GM18526 (cell line): ENCODE measurements around the gene AGPS.

ENCODE experiments used
- POLR2A ChIP-seq: IDR thresholded peaks from 3 replicates; pipeline ENCODE4 v1.6.1; 2011; ENCODE audit not compliant: insufficient read length; ENCODE audit errors: extremely low read depth

Gene AGPS

GRCh38 chr2:177552422-177553175 lies 160.0 kb downstream of the AGPS start:
- peak; percentile 36 for TF ChIP-seq POLR2A

DNA sequence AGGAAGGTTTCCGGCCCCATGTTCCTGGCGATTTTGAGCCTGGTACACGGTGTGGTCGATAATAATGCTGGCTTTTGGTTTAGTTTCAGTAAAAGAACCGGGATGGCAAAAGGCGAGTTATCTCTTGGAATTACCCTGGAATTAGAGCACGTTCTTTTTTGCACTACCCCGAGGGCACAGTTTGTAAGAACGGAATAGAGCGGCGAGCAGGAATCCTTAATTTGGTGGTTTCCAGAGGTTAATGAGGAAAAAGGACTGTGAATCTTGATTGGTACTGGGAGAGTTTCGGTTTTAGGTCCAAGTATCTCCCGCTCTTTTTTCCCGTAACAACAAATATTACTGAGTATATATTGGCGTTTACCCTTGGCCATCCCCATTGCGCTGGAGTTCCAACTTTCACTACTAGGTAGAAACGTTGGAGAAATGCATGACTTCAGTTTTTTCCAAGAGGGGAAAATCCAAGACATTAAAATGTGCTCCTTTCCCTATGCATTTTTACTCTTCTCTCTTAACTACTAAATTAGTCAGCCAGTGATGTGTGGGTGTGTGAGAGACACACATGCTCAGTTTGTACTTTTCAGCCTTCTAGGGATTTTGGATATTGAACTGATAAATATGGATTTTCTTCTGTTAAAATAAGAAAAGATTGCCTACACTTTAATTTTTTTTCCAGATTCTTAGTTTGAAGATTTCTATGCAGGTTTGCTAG lies 160.8 kb downstream of the AGPS start:
- no peak for TF ChIP-seq POLR2A

DNA sequence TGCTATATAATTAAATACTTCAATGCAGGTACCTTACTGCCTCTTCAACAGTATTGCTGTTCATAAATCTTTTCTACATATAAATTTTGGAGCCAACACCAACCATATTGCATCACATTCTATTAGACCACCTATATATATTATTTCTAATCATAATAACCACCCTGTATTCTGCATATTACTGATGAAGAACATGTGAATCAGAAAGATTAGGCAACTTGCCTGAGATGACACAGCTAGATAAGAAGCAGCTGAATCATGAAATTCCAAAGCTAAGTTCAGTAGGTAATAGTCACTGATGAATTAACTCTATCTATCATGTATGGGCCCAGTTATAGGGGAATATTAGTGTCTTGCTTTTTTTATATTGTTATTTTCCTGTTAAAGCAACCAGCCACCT lies 161.8 kb downstream of the AGPS start:
- no peak for TF ChIP-seq POLR2A

- no peak for TF ChIP-seq POLR2A
Measured at GRCh38 chr2:177556153-177556552, 163.6 kb downstream of the AGPS start.

DNA sequence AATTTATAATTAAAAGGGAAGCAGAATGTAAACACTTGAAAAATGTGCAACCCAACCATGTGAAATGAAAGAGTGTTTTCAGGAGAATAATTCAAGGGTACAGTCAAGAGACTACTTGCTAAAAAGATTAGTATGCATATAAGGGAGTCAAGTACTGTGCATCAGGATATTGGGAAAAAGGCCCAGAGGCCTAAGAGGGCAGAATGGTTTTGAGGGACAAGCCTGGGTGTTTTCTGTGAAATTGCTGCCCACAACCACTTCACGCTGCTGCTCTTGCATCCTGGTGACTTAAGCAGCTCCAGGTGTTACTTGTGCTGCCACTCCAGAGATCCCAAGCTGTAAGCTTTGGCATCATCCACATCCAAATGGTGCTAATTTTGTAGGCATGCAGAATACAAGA lies 165.2 kb downstream of the AGPS start:
- TF ChIP-seq POLR2A, result no peak

- TF ChIP-seq POLR2A, result no peak
Measured at GRCh38 chr2:177559638-177560037, 167.1 kb downstream of the AGPS start.

GRCh38 chr2:177568390-177568789 lies 175.8 kb downstream of the AGPS start:
- no peak for TF ChIP-seq POLR2A

- TF ChIP-seq POLR2A, result no peak
Measured at GRCh38 chr2:177568893-177569292, 176.3 kb downstream of the AGPS start.

DNA sequence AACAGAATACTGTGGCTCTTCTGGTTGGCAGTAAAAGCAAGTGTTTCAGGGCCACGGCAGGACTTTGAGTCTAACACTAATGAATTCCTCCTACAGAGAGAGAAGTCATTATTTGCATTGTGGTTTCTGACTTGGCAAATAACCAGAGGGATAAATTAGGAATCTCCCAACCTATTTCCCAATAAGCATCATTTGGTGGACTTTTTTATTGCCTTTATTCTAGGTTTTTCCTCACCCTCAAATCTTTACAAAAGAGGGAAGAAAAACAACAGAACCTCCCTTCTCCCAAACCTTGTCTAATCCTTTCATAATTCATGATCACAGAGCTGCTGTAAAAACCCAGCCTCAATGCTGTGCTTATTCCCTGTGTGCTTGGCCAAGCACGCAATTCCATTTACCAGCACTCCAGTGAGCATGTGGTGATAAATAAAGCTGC lies 179.7 kb downstream of the AGPS start:
- TF ChIP-seq POLR2A, result no peak

- no peak for TF ChIP-seq POLR2A
Measured at GRCh38 chr2:177573120-177573519, 180.5 kb downstream of the AGPS start.

DNA sequence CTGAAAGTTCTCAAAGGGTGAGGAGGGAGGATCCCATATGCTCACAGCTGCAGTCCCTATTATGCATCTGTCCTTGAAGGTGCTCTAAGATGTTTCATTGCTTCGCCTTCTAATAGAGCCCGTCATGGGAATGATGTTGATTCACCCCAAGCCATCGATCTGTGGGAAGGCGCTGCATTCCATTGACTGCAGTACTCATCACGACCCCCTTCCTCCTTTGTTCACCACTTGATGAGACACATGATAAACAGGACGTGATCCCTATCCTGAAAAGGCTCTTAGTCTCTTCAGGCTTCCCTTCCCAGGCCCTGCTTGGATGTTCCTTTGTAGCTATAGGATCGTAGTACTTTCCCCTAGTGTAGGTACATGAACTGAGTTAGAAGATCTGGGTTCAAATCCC lies 181.8 kb downstream of the AGPS start:
- TF ChIP-seq POLR2A, result no peak

GRCh38 chr2:177575358-177575757 lies 182.8 kb downstream of the AGPS start:
- TF ChIP-seq POLR2A, result no peak

- TF ChIP-seq POLR2A, result no peak
Measured at GRCh38 chr2:177577075-177577474, 184.5 kb downstream of the AGPS start.

- no peak for TF ChIP-seq POLR2A
Measured at GRCh38 chr2:177578454-177578853, 185.9 kb downstream of the AGPS start.

DNA sequence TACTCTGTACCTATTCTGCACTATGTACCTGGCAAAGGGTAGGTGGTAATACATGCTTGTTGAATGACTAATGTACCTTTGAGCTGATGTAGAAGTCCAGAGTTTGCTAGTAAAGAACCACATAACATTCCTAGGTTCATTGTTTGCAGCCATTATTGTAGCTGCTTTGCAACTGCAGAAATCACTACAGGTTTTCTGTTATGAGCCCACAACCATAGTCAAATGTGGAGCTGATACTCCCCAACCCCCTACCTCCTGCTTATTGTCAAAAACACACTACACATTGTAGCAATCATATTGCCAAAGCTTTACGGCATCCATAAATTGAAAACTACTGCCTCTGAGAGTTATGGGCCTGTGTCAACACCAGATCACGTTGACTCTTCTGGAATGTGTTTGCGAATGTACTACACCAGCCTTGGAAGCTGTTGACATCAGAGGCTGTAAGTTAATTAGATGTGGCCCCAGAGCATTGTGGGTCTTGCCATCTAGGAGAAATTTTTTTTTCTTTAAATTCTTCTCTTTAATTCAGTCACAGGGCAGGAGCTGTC lies 187.0 kb downstream of the AGPS start:
- no peak for TF ChIP-seq POLR2A

DNA sequence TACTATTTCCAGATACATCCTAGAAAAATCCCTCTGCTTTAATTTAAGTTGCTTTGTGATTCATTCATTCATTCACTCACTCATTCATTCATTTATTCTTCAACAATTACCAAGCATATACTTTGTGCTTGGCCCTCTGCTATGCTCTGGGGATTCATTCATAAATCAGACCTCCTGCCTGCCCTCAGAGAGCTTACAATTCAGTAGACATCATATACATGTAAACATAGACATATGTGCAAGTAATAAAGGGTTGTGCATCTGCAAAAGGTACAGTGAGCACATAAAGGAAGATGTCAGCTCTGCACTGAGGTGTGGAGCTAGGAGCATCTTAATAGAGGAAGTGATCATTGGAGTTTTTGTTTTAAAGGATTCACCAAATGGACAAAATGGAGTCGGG lies 189.4 kb downstream of the AGPS start:
- no peak for TF ChIP-seq POLR2A
